DMS53 treated with DMSO at 0.1 percent for 48 hours (cell line): Measurements from ENCODE around the gene ABCA7.

Experiments
- DNase-seq: peaks from one replicate; lab custom pipeline; 2025; ENCODE audit not compliant: unreplicated experiment; lab: John Stamatoyannopoulos, UW

Gene ABCA7

DNA sequence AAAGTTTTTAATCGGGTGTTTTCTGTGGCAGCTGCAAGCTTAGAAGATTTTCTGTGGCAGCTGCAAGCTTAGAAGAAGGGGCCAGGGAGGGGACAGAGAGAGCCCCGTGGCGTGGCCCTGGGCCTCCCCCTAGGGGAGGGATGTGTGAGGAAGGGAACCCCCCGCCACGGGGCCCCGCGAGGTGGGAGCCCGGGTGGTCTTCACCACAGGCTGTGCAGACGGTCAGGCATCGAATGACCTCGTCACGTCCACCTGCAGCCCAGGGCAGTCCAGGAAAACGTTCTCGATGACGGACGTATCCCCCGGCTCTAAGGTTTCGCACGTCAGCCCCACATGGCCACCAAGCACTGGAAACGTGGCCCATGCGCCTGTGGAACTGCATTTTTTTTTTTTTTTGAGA, 46.7 kb downstream of the ABCA7 start:
- no peak for DNase-seq

DNA sequence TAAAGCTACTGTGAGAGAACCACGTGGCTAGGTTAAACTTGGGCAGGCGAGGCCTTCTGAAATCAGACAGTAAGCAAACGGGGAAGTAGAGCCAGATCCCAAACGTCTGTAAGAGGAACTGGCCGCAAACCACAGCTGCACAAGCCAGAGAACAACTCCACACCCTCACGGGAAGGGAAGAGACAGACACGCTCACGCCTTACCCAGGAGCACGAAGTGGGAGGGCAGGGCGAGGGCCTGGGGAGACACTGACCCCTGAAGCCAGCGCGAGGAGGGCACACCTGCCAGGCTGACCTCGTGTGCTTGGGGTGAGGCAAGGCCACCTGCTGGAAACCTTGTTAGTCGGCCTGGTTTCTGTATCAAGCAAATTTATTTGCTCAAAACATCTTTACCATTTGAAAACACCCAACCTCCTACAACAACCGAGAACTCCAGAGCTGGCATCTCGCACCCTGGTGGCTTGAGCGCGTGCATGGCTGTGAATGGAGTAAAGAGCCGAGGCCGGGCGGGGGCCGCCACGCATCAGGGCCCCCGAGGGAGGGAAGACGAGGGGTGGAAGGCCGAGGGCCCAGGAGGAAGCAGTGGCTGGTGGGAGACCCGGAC, 48.0 kb downstream of the ABCA7 start:
- no peak for DNase-seq

GRCh38 chr19:1088416-1089010, 48.6 kb downstream of the ABCA7 start:
- DNase-seq: no peak

DNA sequence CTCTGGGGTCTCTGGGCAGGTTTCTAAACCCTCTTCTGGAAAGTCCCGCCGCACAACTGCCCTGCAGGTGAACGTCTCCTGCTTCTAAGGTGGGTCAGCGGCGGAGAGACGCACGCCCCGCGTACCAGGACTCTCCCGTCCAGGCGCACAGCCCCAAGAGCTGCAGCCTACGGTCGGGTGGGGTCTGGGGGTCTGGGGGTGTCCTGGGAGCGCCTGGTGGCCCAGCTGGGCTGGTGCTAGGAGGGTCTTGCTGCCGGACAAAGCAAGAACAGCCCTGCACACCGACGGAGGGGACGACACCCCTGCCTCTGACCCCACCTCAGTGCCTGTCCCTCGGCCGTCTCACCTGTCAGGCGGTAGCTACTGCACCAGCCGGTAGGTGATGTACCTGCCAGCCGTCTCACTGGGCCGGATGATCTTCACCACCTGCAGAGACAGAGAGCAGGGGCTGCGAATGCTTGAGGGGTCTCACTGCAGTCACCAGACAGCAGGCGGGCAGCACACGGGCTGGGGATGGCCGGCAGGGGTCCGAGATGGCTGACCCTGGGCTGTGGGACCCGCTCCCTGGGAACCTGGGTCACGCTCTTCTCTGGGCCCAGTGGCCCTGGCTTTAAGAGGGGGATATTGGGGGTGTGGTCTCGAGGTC, 49.3 kb downstream of the ABCA7 start:
- DNase-seq: no peak

GRCh38 chr19:1089891-1090290, 50.0 kb downstream of the ABCA7 start:
- no peak for DNase-seq

DNA sequence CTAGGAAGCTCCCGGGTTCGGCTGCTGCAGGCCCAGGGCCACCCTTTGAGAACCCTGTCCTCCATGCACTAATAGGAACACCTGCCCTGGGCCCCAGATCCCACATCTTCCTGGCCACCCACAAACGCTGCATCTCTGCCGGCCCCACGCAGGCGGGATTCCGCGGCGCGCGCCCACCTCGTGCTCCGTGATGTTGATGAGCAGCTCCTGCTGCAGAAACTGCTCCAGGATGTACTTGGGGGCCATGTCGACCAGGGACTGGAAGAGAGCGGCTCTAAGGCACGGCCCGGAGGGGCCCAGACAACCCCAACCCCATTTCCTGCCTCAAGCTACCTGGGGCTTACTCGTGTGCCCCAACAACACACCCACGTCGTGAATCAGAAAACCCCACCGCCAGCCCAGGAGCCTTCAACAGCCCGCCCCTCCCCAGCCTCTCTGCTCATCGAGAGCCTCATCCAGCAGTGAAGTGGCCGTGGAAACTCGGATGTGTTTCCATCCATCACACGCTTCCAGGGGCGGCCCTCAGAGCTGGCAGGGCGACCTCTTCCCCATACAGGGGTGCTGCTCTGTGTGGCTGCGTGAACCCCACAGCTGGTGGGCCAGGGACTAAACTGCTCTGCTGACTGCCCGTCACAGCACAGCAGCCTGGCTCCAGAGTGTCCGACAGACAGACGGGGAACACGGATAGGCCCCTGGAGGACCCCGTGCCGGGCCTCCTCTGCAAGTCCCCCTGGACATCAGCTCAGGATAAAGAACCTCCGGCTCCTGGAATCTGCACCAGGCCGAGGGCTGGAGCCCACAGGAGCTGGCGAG, 51.0 kb downstream of the ABCA7 start:
- no peak for DNase-seq

DNA sequence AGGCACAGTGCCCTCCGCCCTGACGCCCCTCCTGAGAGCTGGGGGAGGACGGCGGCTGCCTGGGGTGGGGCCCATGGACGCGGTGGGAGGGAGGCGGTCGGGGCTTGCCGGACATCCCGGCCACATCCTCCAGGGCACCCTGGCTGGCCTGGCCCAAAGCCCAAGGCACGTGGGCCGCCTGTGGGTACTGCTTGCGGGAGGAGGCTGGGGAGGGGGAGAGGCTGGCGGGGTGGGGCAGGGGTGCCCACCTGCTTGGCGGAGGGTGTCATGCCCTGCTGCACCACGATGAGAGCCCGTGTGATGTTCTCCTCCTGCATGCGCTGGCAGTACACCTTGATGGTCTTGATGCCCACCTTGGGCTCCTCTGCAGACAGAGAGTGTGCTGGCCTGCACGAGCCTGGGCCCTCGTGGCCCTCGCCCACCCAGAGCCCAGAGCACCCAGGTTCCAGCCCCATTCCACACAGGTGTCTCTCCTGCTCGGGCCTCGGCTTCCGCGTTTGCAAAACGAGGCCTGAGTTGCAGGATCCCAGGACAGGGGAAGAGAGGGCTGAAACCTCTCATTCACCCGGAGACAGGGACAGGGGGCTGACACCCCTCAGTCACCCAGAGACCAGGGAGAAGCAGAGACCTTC, 51.8 kb downstream of the ABCA7 start:
- DNase-seq: no peak

GRCh38 chr19:1093330-1093729, 53.4 kb downstream of the ABCA7 start:
- DNase-seq: no peak

DNA sequence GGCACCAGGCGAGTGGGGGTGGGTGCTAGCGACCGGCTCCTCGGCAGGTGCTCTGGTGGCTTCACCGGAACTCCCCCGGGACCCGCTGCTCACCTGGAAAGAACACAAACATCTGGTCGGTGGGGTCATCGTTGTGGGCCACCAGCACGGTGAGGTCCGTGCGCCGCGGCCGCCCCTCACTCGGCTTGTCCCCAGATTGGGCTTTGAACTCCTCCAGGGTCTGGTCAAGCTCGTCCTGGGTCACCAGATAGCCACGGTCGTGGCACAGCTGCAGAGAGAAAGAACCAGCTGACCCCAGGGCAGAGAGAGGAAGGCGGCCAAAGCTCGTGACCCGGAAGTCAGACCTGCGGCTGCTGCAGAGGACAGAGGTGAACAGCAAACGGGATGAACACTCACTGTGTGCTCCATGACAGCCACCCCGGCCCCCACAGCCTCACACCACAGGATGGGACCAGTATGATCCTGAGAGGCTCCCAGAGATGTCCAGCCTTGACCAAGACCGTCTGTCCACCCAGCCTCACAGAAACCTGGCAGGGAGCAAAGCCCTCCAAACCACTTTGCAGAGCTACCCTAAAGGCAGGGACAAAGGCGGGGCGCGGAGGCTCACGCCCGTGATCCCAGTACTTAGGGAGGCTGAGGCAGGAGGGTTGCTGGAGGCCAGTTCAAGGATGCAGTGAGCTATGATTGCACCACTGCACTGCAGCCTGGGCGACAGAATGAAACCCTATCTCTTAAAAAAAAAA, 54.1 kb downstream of the ABCA7 start:
- DNase-seq: no peak

DNA sequence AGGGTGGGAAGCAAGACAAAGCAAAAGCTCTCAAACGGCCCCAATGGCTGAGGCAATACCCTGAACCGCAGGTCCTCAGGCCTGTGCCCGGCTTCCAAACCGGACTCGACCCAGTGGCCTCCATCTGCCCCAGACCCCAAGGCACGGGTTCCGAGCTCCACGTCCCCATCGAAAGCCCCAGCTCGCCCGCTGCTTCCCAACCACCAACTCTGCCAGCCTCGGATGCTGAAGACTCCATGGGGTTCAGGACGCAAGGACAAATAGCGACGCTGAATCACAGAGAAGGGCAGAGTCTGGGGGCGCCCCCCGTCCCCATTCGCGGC, 54.7 kb downstream of the ABCA7 start:
- DNase-seq: no peak

DNA sequence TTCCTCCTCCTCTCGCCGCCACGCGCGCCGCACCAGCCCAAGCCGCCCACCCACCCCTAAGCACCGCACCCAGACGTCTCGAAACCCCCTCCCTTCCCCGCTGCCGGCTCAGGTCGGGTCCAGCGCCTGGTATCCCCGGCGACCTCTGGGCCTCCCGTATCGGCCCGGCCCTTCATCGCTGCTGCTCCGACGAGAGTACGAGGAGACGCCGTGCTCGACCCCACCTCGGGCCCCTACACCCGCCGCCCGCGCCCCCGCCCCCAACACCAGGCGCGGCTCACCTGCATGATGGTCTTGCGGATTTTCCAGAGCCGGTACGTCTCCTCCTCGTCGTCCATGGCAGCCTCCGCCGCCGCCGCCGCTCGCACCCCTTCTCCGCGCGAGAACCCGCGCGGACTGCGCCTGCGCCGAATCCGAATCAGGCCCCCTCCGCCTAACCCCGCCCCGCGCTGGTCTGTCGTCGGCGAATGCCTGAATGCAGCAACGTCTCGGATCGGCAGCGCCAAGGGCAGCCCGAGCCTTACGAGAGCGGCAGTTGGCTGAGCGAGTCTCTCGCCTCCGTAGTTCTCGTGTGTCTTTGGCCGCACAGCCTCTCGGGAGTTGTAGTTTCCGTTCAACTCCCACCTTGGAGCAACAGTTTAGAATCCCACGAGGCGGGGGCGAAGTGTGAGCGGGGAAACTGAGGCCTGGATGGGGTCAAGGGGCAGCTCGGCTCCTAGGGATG, 55.2 kb downstream of the ABCA7 start, which contains the start of gene POLR2E:
POLR2E (minus strand) TSS at position 398 of the 724 bp plus-strand sequence; CDS start at position 338, 60 bp downstream.
- peak; percentile 74 for DNase-seq

DNA sequence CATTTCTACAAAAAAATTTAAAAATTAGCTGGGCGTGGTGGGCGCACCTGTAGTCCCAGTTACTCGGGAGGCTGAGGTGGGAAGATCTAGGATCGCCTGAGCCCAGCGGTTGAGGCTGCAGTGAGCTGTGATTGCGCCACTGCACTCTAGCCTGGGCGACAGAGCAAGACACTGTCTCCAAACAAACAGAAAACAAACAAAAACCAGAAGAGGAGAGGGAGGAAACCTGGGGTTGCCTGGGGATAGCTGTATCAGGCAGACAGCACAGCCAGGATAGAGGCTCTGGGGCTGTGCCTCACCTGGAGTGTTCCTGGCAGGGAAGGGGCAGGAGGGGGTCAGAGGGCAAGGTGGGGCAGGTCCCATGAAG, 57.9 kb downstream of the ABCA7 start:
- DNase-seq: peak; percentile 31

DNA sequence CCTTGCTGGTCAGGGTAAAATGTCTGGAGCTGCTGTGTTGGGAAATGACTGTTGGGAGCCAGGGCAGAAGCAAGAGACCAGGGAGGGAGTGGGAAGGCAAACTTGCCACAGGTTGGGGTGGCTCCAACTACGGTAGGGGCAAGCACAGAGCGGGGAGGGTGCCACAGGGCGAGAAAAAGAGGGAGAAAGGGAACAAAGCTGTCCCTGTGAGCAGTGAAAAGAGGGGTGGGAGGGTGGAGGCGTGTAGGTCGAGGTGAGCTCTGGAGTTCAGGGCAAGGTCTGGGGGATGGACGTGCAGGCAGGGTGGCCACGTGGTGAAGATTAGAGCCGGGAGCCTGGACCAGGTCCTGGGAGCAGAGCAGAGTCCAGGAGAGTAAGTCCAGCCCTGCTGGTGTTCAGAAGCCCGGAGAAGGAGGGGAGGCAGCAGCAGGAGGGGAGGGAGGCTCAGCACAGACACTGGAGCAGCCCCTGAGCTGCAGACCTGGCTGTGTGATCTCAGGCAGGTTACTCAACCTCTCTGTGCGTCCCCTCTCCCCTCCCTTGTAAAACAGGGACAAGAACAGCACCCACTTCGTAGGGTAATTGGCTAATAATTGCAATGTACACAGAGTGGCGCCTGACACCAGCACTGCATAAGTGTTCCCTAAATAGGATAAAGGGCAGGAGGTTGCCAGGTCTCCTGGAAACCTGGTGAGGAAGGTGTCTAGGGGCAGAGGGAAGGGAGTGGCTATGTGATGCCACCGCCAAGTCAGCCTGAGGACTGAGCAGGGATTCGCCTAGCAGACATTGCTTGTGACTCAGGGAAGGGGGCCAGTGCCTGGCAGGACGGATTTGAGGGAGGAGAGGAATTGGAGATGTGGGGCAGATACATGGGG, 58.5 kb downstream of the ABCA7 start:
- peak; percentile 30 for DNase-seq

- DNase-seq: no peak
Observed at GRCh38 chr19:1101337-1101698, 61.4 kb downstream of the ABCA7 start.

- peak; percentile 63 for DNase-seq
Observed at GRCh38 chr19:1102407-1103131, 62.7 kb downstream of the ABCA7 start.

GRCh38 chr19:1103132-1103707, 63.3 kb downstream of the ABCA7 start:
- DNase-seq: no peak

GRCh38 chr19:1103708-1104310, 63.9 kb downstream of the ABCA7 start, which contains the start of gene GPX4:
GPX4 (plus strand) TSS chr19:1103994; CDS start chr19:1104044, 50 bp downstream.
- peak; percentile 88 for DNase-seq
